ENCODE data around the gene AGBL1.
"Not testable (repeated sequence)": the region's sequence is repeated elsewhere in the genome, so short reads cannot be mapped to it uniquely, and the experiment has no call there.

The AGBL1 gene

DNA sequence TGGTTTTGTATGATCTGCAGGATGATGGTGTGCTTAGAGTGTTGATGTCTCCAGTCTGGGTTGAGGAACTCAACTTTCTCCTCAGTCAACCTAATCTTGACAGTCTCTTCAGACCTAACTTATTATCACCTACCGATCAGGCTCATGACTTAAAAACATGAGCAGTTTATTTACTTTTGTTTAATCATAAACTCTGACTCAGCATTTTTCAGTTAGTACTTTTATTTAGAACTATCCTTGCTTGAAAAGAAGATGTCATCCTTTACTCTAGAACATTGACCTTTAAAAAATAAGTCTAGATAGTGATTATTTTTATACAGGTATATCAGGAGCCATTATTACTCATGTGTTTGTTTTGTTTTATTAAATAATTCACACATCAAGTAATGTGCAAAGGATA is 414.8 kb downstream of the AGBL1 start:
- DNase-seq (ENCODE audit: low read depth in 1 of 2, low spot score in 1 of 2), result no peak

DNA sequence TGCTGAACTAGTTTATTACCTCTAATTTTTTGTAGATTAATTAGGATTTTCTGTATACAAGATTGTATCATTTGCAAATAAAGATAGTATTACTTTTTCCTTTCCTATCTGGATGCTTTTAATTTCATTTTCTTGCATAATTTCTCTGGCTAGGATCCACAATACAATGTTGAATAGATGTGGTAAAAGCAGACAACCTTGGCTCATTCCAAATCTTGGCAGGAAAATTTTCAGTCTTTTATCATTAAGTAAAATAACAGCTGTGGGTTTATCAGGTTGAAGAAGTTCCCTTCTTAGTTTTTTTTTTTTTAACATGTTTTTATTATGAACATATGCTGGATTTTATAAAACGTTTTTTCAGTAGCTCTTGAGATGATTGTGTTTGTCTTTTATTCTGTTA is 422.6 kb downstream of the AGBL1 start:
- DNase-seq (ENCODE audit: low read depth in 1 of 2, low spot score in 1 of 2), result no peak

DNA sequence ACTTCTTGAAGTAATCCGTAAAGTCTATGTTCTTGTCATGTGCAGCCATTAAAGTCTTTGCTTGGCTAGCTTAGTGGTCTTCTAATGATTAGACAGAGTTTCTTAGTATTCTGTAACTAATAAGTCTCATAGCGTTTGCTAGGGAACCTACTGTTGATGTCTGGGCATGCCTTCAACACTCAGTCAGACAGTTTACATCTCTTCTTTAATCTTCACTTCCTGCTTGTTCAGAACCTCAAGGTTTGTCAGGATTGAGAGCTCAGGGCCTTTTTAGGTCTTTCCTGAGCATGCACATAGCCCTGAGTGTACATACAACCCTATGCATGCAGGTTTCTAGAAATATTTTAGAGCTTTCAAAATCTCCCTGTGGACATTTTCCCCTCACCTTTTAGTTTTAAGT is 426.3 kb downstream of the AGBL1 start:
- no peak for DNase-seq (ENCODE audit: low read depth in 1 of 2, low spot score in 1 of 2)

DNA sequence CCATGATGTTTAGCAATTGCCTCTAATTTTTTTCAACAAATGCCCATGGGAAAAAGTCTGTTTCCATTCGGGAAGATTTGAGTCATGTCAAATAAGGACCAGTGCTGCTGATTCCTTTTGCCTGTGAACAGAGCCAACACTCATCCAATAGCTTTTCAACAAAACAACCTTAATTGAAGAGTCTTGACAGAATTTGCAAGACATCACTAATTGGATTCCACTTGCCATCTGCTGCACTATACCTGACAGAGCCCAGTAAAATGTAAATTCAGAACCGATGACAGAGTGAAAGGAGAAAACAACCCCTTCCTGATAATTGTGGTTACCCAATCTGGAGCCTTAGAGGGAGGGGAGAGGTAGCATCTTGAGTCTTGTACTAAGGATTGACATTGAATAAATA is 426.7 kb downstream of the AGBL1 start:
- no peak for DNase-seq (ENCODE audit: low read depth in 1 of 2, low spot score in 1 of 2)

DNA sequence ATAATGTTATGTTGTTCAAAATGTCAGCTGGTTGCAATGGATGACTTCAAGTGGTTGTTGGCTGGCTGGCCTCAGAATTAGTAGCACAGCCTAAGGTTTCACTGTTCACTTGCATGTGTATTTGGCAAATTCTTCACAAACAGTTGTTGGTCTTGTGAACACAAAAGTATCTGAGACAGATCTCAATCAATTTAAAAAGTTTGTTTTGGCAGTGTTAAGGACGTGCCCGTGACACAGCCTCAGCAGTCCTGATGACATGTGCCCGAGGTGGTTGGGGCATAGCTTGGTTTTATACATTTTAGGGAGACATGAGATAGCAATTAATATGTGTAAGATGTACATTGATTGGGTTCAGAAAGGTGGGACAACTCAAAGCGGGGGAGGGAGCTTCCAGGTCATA is 436.0 kb downstream of the AGBL1 start:
- DNase-seq (ENCODE audit: low read depth in 1 of 2, low spot score in 1 of 2), result no peak

DNA sequence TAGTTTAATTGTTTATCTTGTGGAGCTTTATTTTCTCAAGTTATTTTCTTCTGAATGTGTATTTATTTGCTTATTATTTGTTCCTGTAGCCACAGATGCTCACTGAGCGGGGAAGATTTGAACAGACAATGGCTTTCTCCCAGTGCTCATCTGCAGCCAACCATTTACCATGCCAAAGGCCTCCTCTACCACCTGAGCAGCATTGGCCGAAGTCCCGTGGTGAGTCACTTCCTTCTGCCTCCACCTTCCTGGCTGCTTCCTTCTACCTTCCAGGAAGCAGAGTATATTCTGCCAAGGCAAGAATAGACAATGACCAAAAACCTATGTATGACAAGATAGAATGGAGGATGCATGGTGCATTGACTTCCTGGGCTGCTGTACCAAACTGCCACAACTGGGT is 443.1 kb downstream of the AGBL1 start:
- no peak for DNase-seq (ENCODE audit: low read depth in 1 of 2, low spot score in 1 of 2)

DNA sequence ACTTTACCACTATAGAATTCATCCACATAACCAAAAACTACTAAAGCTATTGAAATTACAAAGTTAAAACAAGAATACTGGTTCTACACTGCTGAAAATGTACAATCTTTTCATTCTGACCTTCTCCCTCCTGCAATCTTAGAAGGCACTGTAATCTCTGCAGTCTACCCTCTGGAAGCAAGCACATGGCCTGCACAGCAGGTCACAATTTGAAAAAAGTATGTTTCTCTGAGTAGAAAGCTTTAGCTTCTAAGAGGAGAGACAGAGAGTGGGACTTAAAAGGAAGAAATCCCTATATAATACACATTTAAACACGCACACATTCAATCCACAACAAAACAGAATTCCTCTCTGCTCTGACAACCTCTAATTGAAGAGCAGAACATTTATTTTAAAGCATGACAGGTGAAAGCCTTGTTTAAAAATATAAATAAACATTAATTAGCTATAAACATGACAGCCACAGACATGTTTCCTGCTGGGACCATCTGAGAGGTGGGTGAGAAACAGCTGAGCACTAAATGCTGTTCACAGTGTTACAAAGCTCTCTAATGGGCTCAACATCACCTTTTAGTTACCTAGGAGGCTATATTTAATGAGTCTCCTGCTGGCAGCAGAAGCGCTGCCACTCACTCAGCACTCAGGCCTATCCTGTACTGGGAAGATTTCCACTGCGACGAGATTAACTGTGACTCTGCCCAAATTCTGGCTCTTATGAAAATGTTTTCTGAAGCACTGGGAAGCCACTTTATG is 447.4 kb downstream of the AGBL1 start:
- DNase-seq (ENCODE audit: low read depth in 1 of 2, low spot score in 1 of 2), result no peak

DNA sequence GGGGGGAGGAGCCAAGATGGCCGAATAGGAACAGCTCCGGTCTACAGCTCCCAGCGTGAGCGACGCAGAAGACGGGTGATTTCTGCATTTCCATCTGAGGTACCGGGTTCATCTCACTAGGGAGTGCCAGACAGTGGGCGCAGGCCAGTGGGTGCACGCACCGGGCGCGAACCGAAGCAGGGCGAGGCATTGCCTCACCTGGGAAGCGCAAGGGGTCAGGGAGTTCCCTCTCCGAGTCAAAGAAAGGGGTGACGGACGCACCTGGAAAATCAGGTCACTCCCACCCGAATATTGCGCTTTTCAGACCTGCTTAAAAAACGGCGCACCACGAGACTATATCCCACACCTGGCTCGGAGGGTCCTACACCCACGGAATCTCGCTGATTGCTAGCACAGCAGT is 448.4 kb downstream of the AGBL1 start:
- DNase-seq (ENCODE audit: low read depth in 1 of 2, low spot score in 1 of 2), result not testable (repeated sequence)

DNA sequence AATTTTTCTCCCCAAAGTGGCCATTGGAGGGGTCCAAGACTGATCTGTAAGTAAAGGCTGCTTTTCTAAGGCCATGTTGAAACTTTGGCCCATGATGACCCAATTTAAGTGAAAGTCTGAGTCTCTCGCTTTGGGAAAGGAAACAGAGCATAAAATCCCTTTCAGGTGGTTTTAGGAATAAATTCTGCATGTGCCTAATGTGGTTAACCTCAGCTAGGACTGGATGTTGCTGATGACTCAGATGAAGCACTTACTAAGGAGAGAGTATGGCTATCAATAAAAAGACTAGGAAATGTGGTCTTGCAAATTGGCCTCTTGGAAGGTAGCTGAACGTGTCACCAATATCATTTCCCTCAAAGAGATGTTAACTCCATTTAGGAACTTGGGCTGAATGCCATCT is 458.5 kb downstream of the AGBL1 start:
- DNase-seq (ENCODE audit: low read depth in 1 of 2, low spot score in 1 of 2), result no peak

DNA sequence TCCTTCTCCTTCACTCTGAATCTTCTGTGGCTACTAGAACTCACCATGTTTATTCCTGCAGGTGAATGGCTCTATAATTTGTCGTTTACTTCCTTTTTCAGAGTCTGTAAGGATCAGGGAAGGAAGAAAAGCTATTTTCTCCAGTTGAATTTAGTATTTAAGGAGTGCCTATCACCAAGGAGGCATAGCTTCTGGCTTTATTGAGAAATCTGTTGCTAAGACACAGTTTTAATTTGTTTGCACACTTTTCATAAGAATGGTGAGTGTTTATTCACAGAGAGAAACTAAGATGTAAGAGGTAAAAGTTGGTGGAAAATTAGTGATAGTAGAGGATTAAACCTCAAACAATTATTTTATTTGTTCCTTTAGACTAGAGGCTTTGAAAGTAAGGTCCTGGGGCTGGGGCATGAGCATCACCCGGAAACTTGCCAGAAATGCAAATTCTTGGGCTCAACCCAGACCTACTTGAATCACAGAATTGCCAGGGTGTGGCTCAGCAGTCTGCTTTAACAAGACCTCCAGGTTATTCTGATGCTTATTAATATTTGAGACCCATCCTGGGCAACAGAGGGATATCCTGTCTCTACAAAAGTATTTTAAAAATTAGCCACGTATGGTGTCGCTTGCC is 461.3 kb downstream of the AGBL1 start:
- no peak for DNase-seq (ENCODE audit: low read depth in 1 of 2, low spot score in 1 of 2)

DNA sequence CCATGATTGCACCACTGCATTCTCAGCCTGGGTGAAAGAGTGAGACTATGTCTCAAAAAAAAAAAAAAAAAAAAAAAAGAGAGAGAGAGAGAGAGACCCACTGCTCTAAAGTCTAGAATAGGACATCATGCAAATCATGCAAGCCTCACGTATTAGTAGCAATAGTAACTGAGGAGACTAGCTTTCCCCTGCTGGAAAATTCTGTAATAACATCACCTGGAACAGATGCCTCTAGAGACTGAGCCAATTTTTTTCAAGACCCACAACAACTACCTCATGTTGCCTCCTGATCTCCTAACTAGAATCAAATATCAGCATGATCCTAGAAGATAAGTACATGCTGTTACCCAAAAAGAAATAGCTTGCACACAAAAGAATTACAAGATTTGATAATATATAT is 461.9 kb downstream of the AGBL1 start:
- DNase-seq (ENCODE audit: low read depth in 1 of 2, low spot score in 1 of 2), result no peak

DNA sequence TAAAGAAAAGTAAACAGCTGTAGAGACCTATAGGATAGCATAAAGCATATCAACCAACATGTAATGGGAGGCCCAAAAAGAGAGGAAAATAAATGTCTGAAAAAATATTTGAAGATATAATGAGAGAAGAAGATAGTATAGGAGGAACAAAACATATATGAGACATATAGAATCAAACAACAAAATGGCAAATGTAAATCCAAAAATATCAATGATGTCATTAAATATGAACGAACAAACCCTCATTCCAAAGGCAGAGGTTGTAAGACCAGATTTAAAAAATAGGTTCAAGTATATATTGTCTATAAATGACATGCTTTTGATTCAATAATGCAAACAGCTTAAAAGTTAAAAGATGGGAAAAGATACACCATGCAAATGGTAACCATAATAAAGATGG is 470.4 kb downstream of the AGBL1 start:
- no peak for DNase-seq (ENCODE audit: low read depth in 1 of 2, low spot score in 1 of 2)

DNA sequence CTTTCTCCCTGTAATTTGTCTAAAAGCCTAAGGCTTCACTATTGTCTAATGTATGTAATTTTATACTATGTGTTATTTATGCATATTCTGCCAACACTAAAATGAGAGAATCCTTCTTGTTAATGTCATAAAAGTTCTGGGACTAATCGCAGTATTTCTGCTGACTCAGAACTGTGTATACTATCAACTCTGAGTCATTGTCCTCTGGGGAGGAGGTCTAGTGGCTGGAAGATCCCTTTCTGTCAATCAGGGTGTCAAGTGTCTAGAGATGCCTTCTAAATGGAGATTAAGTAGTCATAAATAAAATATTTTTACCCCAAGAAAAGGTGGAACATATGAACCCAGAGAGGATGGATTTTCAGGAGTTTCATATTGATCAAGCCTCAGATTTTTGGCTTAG is 473.4 kb downstream of the AGBL1 start:
- no peak for DNase-seq (ENCODE audit: low read depth in 1 of 2, low spot score in 1 of 2)

DNA sequence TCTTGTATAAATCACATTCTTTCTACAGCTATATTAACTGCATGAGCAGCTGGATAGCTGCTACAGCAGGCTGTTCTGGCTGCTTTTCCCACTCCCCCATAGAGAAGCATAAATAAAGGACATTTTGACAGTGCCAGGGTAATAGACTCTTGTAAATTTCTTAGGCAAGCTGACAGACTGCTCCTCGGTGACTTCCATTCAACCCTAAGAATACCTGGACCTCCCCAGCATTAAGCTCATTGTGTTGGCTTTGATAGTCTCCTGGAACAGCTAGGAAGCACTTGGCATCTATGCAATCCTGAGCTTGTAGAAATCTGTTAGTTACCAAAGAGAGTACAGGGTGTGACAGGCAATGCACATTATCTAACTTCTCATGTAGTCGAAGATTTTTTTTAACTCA is 475.4 kb downstream of the AGBL1 start:
- DNase-seq (ENCODE audit: low read depth in 1 of 2, low spot score in 1 of 2), result no peak

DNA sequence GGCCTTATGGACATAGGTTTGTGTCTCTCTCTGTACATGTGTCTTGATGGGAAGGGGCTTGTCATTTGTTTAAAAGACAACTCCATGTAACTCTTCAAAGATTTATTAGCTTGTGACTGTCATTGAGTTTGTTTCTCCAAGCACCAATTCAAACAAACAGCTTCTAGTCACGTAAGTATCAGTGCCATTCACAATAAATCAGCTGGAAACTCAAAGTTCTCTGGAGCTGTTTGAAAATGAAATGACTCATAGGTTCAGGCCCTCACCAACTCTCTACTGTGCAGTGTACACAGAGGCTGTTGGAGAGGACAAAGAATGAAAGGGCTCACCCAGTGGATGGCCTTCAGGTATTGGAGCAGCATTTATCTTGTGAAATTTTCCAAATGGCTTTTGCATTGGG is 476.3 kb downstream of the AGBL1 start:
- DNase-seq (ENCODE audit: low read depth in 1 of 2, low spot score in 1 of 2), result no peak

DNA sequence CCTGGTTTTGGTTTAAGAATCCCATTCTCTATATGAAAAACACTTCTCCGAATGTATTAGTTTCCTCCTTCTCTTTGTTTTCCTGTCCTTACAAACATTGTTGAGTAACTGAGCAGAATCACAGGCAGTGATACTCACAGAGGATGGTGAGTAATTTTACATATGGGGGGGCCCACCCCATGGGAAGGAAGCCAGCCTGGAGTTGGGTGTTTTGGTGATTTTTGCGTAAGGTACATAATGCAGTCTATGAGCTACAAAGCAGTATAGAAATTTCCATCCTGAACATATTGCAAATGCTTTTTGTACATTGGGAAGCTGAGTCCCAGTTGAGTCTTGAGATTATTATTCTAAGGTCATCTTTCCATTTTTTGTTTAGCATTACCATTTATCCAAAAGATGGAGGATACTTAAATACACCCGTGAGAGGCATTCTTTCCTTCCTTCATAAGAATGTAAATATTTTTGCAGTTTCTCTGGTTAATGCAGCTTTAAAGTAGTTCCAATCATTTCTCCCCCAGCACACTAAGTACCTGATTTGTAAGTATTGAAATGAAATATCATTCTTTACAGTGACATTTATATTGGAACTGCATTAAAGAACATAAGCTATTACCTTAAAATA is 476.8 kb downstream of the AGBL1 start:
- DNase-seq (ENCODE audit: low read depth in 1 of 2, low spot score in 1 of 2), result no peak

DNA sequence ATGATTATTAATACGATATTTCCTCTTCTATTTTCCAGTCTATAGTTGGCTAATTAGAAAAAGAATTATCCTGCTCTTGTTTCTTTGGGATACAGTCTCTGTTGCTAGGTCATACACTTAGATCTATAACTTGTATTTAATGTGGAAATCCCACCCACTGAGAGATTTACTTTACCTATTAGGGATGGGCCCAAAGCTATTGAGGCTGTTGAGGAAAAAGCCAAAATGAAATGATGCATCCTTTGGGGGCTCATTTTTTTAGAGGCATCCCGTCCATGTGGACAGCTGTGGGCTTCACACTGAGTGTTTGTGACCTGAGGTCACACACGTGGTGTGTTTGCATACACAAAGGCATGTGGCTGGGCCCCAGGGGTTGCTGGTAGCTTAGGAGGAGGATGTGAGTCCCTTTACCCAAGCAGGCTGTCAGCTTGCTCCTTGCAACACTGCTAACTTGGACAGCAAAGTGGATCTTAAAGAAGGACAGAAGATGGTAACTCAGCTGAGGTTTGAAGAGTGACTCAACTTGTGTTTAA is 477.4 kb downstream of the AGBL1 start:
- DNase-seq (ENCODE audit: low read depth in 1 of 2, low spot score in 1 of 2), result no peak

DNA sequence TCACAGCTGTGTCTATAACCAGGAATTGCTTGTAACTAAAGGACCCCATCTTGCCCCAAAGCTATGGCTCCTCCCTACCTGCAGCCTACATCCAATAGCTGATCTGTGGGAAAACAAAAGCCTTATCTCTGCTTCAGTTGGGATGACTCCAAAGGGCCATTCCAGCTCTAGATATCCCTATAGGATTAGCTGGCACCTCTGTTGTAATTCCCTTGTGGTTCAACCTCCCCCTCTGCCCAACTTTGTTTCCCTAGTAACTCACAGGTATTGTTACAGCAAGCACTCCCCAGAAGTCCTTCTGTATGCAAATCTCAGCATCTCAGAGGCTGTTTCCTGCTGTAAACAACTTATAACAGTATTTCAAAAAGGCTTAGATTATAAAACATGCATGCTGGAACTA is 478.6 kb downstream of the AGBL1 start:
- no peak for DNase-seq (ENCODE audit: low read depth in 1 of 2, low spot score in 1 of 2)

DNA sequence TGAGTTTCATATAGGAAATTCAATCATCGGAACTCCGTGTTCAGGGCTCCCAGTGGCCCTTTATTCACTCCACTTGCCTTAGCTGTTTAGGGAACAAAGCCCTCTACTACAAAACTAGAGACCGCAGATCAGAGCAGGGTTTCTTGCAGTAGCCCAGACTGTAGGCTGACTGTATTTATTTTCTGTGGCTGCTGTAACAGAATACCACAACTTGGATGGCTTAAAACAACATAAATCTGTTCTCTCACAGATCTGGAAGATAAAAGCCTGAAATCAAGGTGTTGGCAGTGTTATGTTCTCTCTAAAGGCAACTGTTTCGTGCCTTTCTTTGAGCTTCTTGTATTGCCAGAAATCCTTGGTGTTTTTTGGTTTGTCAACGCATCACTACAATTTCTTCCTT is 479.0 kb downstream of the AGBL1 start:
- no peak for DNase-seq (ENCODE audit: low read depth in 1 of 2, low spot score in 1 of 2)

DNA sequence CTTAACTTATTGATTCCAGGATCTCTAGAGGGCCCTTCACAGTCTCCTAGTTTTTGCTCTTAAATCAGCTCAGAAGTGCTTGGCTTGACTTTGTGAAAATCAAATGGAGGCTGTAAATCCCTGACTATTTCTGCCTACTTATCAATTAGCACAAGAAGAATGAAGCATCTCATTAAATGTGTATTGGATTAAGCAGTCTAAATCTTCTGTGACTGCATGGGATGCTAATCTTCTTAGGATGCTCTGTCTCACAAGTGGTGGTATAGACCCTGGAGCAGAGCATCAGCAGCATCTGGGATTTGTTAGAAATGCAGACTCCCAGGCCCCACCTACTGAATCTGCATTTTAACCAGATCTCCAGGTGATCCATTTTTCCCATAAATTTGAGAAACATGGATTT is 488.7 kb downstream of the AGBL1 start:
- no peak for DNase-seq (ENCODE audit: low read depth in 1 of 2, low spot score in 1 of 2)

DNA sequence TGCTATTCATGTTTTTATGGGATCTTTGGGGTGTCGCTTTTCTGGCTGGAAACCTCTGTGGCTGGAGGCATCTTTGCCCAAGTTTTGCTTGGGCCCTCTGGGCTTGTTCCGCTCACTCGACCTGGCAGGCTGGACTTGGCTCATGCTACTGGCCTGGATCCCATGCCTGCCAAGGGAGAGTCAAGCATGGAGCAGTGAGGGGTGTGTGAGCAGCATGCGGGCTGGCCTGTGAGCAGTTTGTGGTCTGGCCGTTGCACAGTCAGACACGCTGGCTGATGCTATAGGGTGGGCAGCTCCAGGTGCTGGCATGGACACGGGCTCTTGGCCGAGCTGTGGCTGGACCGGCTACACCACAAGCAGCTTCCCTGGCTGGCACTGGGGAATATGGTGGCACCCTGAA is 491.1 kb downstream of the AGBL1 start:
- DNase-seq (ENCODE audit: low read depth in 1 of 2, low spot score in 1 of 2), result no peak

DNA sequence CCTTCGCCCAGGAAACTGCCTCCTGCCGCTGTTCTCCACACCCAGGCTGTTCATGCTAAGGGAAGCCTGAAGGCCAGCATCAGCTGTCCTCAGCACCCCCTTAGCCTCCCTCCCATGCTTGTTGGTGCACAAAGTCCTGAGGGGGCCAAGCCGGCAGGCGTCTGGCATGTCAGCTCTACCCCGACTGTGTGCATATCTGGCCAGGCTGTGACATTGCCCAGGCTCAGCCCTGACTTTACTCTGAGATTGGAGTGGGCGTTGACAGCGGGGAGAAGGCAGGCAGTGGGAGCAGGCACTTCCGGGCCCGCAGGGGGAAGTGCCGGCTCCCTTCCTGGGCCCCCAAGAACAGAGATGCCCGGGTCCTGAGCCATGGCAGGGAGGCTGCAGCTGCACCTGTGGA is 492.2 kb downstream of the AGBL1 start:
- no peak for DNase-seq (ENCODE audit: low read depth in 1 of 2, low spot score in 1 of 2)
